Transverse colon (tissue), 3 donors: Measurements from ENCODE around the gene NEDD4L.

Source experiments
- CTCF ChIP-seq, 5 experiments: fragments of 200-600 bp in 3 of 5; fragments of 450-650 bp in 2 of 5; sonication (generic) in 3 of 5; IDR thresholded peaks; 1 replicate in 2 of 5; 2 replicates in 3 of 5; pipeline ENCODE4 v1.5.1; 2016 to 2017; ENCODE audit warnings: antibody characterized with exemption in 5 of 5, inconsistent platforms in 3 of 5, mild to moderate bottlenecking in 2 of 5, moderate library complexity in 1 of 5
- POLR2A ChIP-seq: fragments of 450-650 bp; IDR thresholded peaks from one replicate; pipeline ENCODE4 v1.6.1; 2016; ENCODE audit warnings: antibody characterized with exemption, mild to moderate bottlenecking, moderate library complexity

- TF ChIP-seq CTCF (IDR thresholded peaks at IDR 0.05) (no peak), POLR2A (no peak)
Measured at GRCh38 chr18:58252166-58252565, 208.1 kb downstream of the NEDD4L start.
